Measurements from ENCODE around the gene MICAL2.

GRCh38 chr11:12133547-12134235 is 23.3 kb downstream of the MICAL2 start:
- TF ChIP-seq CTCF (IDR thresholded peaks at IDR 0.05): no peak
- no peak for TF ChIP-seq EZH2 (IDR thresholded peaks at IDR 0.05; ENCODE audit: borderline replicate concordance, insufficient read depth, low read depth, low read length, poor library complexity, severe bottlenecking)

All from B cell (primary cell).